Thymus (tissue), 11 donors: Measurements from ENCODE around the gene OSM. TPM values are rescaled to one million over a fixed set of nuclear protein-coding genes. Genes with fewer than 3 reads are reported as not detected.

Experiments used
- DNase-seq, 9 donors: peaks; one replicate each; pipeline ENCODE4 v3.0.0-alpha.2; 2013; ENCODE audit warnings: low spot score in 9 of 9, low read depth in 6 of 9, missing footprints in 1 of 9
- H3K27ac ChIP-seq, 2 donors: one replicate each; pipeline ENCODE4 v1.5.1; 2013; ENCODE audit warnings: control low read depth in 1 of 2, low read depth in 1 of 2, low read length in 1 of 2, mild to moderate bottlenecking in 1 of 2, moderate library complexity in 1 of 2
- H3K27me3 ChIP-seq, 2 donors: one replicate each; pipeline ENCODE4 v1.5.1; 2013; ENCODE audit warnings: low read length in 1 of 2; ENCODE audit not compliant: control insufficient read depth in 2 of 2, insufficient read depth in 1 of 2
- H3K36me3 ChIP-seq, 2 donors: one replicate each; pipeline ENCODE4 v1.5.1; 2013; ENCODE audit warnings: low read length in 1 of 2, mild to moderate bottlenecking in 1 of 2, moderate library complexity in 1 of 2; ENCODE audit not compliant: control insufficient read depth in 2 of 2, insufficient read depth in 2 of 2
- H3K4me1 ChIP-seq, 2 donors: one replicate each; pipeline ENCODE4 v1.5.1; 2013; ENCODE audit warnings: low read length in 2 of 2; ENCODE audit not compliant: control insufficient read depth in 2 of 2, insufficient read depth in 2 of 2
- H3K4me3 ChIP-seq, 2 donors: one replicate each; pipeline ENCODE4 v1.5.1; 2013; ENCODE audit warnings: low read length in 2 of 2, control low read depth in 1 of 2, mild to moderate bottlenecking in 1 of 2
- H3K9me3 ChIP-seq, 2 donors: one replicate each; pipeline ENCODE4 v1.5.1; 2013; ENCODE audit warnings: low read length in 1 of 2, mild to moderate bottlenecking in 1 of 2; ENCODE audit not compliant: control insufficient read depth in 2 of 2, insufficient read depth in 1 of 2
- WGBS: extraction: QIAGEN DNeasy Blood & Tissue Kit; methylation state at CpG from one replicate; pipeline ENCODE4 v1.1.7; 2013; 5-methylcytosine and 5-hydroxymethylcytosine counted together
- polyA plus RNA-seq: library from polyadenylated mRNA; stranded (reverse); fragments of 200-250 nt; gene quantifications from one replicate; pipeline ENCODE4 v1.2.3, GENCODE V29; 2013
- total RNA-seq: library from RNA; stranded (reverse); fragments of 120-200 nt; gene quantifications from one replicate; pipeline ENCODE4 v1.2.4, GENCODE V29; 2013
- donor health status: healthy.

OSM gene
- total and polyA plus RNA-seq, 2 donors, result 1.9 to 6.0 TPM

DNA sequence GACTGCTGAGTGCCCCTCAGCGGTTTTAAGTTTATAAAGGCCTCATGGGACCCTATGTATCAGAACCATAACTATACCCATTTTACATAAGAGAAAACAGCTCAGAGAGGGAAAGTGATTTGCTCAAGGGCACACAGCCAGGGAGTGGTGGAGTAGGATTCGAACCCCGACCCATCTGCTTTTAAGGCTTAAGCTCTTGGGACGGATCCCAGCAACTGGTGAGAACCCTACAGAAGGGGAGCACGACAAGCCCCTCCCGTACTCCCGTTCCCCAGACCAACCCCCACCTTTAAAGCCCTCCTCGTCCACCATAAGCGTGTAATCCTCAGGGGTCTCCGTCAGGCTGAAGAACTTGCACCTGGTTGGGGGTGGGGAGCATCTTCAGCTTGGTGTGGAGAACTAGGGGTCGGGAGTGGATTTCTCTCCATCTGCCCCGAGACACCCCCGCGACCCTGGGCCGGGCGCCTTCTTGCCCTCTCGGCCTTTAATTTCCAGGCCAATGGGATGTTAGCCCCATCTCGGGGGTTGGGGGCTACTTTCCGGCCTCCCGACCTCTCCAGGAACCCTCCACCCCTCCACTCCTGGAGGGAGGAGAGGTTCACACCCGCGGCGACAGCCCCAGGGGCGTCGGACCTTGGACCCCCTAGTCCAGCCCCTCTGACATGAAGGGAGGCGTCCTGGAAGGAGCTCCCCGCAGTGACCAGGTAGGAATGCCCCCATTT is 21.9 kb upstream of the OSM start:
- peak overlapping the region; percentile 61 to 79 for H3K27ac ChIP-seq
- H3K9me3 ChIP-seq, result peaks cover 0 to 7% of the 10 kb centered on the region in 2 donors
- H3K4me1 ChIP-seq, result peaks cover 13 to 59% of the 10 kb centered on the region in 2 donors
- peaks cover 0 to 6% of the 10 kb centered on the region in 2 donors for H3K27me3 ChIP-seq
- 28% methylated on average over 27 of the region's 27 CpGs for WGBS
- H3K4me3 ChIP-seq, result peak overlapping the region; percentile 65 to 66
- DNase-seq, result no peak
- H3K36me3 ChIP-seq, result peaks cover 23 to 36% of the 10 kb centered on the region in 2 donors

DNA sequence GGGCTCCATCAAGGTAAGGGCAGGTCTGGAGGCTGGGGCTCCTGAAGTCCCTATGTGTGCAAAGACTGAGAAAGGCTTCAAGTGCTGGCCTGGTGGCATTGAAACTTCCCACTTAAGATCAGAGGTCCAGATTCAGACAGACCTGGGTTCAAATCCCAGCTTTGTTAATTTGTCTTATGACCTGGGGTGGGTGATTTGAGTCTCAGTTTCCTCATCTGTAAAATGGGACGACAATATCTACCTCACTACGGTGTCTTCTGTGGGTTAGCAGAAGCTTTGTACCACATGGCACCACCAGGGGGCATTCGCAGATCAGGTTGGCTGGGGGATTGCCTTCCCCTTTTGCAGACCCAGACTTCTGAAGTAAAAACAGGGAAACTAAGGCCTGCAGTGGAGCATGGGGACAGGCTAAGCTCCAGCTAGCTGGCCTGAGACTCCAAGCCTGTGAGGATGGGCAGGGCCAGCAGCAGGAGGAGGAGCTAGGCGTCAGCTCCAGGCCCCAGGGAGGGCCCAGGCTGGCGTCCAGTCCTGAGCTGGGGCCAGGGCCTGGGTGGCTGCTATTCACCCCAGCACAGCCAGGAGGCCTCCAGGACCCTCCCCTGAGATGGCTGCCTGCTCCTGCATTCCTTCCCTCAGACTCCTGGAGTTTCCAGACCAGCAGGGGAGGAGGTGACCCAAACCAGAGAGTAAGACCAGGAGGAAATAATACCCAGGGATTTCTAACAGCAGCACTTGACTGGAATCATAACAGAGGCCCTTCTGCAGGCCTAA is 21.2 kb upstream of the OSM start:
- Histone ChIP-seq H3K36me3 (peaks cover 16 to 28% of the 10 kb centered on the region in 2 donors), H3K9me3 (peaks cover 0 to 7% of the 10 kb centered on the region in 2 donors), H3K4me3 (no peak overlapping the region), H3K4me1 (peaks cover 13 to 54% of the 10 kb centered on the region in 2 donors), H3K27me3 (peaks cover 0 to 6% of the 10 kb centered on the region in 2 donors), H3K27ac (peak overlapping the region in 1 of 2 donors; percentile 45)
- DNase-seq, result peak in 5 of 9 donors; percentile 83 to 94 (median 89)
- WGBS, result 26% methylated on average over 5 of the region's 5 CpGs

DNA sequence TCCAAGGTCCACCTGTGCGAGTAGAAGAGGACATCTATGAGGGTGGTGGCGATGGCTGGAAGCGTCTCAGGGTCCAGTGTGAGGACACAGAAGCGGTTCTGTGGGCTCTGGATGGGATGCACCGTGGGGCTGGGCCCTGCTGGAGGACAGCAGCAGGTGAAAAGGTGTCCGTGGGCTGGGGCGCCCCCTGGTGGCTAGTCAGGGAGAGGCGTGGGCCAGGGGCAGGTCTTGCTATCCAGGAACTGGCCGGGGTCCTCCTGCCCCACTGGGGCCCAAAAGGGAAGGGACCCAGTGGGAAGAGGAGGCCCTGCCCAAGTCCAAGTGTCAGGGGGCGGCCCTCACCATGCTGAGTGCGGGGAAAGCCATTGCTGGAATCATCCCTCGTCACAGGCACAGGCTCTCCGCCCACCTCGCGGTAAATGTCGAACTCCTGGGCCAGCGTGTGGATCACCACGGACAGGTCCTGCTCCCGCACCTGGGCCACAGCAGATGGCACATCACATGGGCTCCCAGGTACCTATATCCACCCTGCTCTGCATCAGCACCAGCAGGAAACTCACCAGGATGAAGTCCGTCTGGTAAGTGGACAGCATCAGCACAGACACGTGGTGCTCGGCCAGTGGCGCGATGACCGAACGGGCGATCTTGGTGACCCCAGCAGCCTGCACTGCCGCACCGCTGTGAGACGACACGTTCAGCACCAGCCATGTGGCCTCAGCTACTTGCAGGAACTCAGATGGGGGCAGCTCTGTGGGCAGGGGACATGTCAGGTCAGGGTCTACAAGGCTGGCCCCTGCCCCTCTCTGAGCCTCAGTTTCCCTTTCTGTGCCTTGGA is 20.4 kb upstream of the OSM start:
- Histone ChIP-seq H3K27ac (no peak overlapping the region), H3K4me3 (no peak overlapping the region), H3K27me3 (peaks cover 0 to 6% of the 10 kb centered on the region in 2 donors), H3K36me3 (peaks cover 8 to 20% of the 10 kb centered on the region in 2 donors), H3K4me1 (peaks cover 17 to 53% of the 10 kb centered on the region in 2 donors), H3K9me3 (peaks cover 0 to 7% of the 10 kb centered on the region in 2 donors)
- peak in 2 of 9 donors; percentile 77 to 81 for DNase-seq
- 67% methylated on average over 31 of the region's 31 CpGs for WGBS

DNA sequence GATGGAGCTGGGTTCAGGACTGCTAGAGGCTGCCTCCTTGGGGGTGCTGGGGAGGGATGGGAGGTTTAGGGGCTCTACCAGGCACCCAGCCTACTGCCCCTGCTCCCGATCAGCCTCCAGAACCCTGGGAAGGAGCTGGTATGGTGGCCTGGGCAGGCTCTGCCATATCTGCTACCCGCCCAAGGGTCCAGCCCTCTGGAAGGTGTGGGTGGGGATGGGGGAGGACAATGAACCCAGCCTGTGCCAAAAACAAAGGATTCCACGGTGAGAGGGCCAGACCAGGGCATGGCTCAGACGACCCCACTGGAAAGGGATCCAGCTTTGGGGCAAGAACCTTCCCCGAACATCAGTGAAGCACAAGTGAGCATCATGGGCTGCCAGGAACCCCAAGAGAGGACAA is 19.7 kb upstream of the OSM start:
- Histone ChIP-seq H3K4me3 (no peak overlapping the region), H3K27ac (no peak overlapping the region), H3K9me3 (peaks cover 0 to 7% of the 10 kb centered on the region in 2 donors), H3K27me3 (peaks cover 0 to 6% of the 10 kb centered on the region in 2 donors), H3K4me1 (peaks cover 17 to 46% of the 10 kb centered on the region in 2 donors), H3K36me3 (peaks cover 3 to 14% of the 10 kb centered on the region in 2 donors)
- DNase-seq, result no peak
- 98% methylated on average over 5 of the region's 5 CpGs for WGBS

DNA sequence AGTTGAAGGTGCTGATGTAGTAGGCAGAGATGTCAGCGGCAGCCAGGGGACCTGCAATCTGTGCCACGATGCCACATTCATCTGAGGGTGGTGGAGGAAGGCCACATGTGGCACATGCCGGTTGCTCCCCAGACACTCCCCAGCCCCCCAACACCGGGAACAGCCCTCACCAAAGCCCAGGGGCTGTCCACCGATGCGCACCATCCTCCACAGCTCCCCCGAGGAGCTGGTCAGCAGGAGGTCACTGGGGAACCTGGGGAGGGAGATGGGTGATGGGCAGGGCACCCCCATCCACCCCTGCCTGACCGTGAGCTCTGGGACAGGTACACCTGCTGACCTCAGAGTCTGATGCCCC is 19.2 kb upstream of the OSM start:
- no peak overlapping the region for H3K27ac ChIP-seq
- peaks cover 0 to 6% of the 10 kb centered on the region in 2 donors for H3K27me3 ChIP-seq
- WGBS, result over 99% methylated on average over 8 of the region's 8 CpGs
- peaks cover 0 to 7% of the 10 kb centered on the region in 2 donors for H3K9me3 ChIP-seq
- H3K4me1 ChIP-seq, result peaks cover 16 to 41% of the 10 kb centered on the region in 2 donors
- peaks cover 0 to 13% of the 10 kb centered on the region in 2 donors for H3K36me3 ChIP-seq
- no peak for DNase-seq
- no peak overlapping the region for H3K4me3 ChIP-seq

DNA sequence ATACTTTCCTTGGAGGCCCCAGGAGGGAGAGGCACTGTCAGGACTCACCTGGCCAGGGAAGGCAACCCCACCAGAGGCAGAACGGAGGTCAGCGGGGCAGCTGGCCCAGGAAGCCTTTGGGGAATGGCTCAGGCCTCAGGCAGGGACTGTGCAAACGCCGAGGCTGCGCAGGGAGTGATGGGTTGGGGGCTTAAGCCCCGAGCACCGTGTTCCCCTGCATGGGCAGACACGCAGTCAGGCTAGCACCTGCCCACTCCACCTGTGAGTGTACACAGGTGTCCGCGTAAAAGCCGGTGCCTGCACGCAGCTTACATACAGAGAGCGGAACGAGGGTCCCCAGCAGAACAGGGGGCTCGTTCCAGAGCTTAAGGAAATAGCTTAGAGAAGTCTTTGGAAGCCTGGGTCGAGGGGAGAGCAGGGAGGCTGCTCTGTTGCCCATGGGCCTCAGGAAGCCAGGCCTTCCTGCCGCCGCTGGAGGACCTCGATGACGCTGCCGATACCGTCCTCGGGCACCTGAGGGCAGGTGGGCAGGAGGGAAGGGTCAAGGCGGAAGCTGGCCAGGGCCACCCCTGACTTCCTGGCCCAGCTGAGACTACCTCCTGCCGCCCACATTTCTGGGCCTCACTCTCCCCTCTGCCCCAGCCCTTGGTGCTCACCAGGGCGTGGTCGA is 18.7 kb upstream of the OSM start:
- no peak overlapping the region for H3K27ac ChIP-seq
- peaks cover 11 to 36% of the 10 kb centered on the region in 2 donors for H3K4me1 ChIP-seq
- 94% methylated on average over 27 of the region's 27 CpGs for WGBS
- DNase-seq, result no peak
- H3K9me3 ChIP-seq, result peaks cover 0 to 7% of the 10 kb centered on the region in 2 donors
- H3K27me3 ChIP-seq, result peaks cover 0 to 6% of the 10 kb centered on the region in 2 donors
- peaks cover 0 to 10% of the 10 kb centered on the region in 2 donors for H3K36me3 ChIP-seq
- H3K4me3 ChIP-seq, result no peak overlapping the region

DNA sequence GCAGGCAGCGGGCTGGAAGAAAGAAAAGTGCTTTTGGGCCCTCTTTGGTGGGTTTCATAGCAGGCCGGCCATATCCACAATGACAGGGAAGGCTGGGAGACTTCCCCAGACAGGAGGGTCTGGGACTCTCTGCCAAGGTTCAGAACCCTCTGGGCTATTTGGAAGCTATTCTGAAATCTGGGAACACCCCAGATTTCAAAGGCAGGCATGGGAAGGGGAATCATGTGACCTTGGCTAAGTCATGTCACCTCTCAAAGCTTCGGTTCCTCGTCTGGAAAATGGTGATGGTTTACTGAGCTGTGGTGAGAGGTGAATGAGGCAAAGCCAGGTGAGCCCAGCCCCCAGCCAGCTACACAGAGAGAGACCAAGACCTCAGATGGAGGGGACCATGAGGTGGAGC is 18.0 kb upstream of the OSM start:
- Histone ChIP-seq H3K9me3 (peaks cover 0 to 7% of the 10 kb centered on the region in 2 donors), H3K4me3 (no peak overlapping the region), H3K27ac (no peak overlapping the region), H3K36me3 (peaks cover 0 to 10% of the 10 kb centered on the region in 2 donors), H3K27me3 (peaks cover 0 to 6% of the 10 kb centered on the region in 2 donors), H3K4me1 (peaks cover 7 to 30% of the 10 kb centered on the region in 2 donors)
- no peak for DNase-seq
- 97% methylated on average over 4 of the region's 4 CpGs for WGBS

DNA sequence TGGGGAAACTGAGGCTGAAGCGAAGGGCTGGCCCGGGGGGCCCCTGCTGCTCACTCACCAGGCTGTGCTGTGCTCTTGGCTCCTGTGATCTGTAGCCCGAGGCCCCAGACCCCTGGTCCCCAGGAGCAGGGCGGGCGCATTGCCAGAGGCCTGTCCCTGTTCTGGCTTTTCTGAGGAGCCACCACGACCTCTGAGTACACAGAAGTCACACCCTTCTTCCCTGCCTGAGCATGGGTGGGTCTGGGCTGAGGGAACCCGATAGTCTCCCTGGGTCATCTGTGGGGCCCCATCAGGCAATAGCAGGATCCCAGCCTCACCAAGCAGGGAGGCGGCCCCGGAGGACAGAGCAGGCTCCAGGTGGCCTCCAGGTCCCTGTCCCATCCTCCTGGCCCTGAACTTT is 17.5 kb upstream of the OSM start:
- Histone ChIP-seq H3K4me3 (no peak overlapping the region), H3K9me3 (peaks cover 0 to 7% of the 10 kb centered on the region in 2 donors), H3K27me3 (peaks cover 0 to 6% of the 10 kb centered on the region in 2 donors), H3K36me3 (peaks cover 0 to 10% of the 10 kb centered on the region in 2 donors), H3K4me1 (peaks cover 7 to 30% of the 10 kb centered on the region in 2 donors), H3K27ac (no peak overlapping the region)
- WGBS, result 98% methylated on average over 9 of the region's 9 CpGs
- DNase-seq, result no peak
